ENCODE data around the gene LSM3. TPM values are rescaled to one million over a fixed set of nuclear protein-coding genes. Genes with fewer than 3 reads are reported as not detected.

The LSM3 gene
- total RNA-seq, 1 donor, result 15.6 TPM

- TF ChIP-seq CTCF (IDR thresholded peaks at IDR 0.05; ENCODE audit: insufficient read depth, low read length), result no peak
- no peak overlapping the region for H3K4me3 ChIP-seq (ENCODE audit: low read depth, low read length)
- no peak for DNase-seq (ENCODE audit: low read depth)
Observed at GRCh38 chr3:14186854-14187458, 8.3 kb downstream of the LSM3 start.

DNA sequence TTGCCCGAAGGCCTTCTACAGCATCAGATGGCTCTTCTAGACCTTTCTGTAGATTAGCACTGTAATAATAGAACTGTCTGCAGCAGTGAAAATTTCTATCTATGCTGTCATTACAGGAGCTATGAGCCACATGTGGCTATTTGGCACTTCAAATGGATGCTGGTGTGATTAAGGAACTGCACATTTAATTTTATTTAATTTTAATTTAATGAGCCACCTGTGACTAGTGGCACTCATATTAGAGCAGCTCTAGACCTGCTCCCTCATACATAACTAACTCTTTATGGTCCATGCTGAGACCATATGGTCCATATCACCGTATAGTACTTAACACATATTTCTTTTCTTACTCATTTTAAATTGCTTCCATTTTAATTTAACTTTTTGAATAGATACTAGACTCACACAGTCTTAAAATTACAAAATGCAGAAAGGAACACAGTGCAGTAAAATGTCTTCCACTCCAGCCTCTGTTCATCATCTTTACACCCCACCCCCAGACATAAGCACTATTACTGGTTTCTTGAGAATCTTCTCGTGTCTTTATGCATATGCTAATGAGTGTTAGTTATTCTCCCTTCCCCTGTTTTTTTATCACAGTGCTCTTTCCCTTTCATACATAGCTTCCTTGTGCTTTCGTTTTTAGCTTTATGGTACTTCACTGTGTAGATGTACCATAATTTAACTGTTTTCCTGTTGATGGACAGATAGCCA, 9.6 kb downstream of the LSM3 start:
- no peak overlapping the region for H3K4me3 ChIP-seq (ENCODE audit: low read depth, low read length)
- TF ChIP-seq CTCF (IDR thresholded peaks at IDR 0.05; ENCODE audit: insufficient read depth, low read length), result no peak
- no peak for DNase-seq (ENCODE audit: low read depth)

DNA sequence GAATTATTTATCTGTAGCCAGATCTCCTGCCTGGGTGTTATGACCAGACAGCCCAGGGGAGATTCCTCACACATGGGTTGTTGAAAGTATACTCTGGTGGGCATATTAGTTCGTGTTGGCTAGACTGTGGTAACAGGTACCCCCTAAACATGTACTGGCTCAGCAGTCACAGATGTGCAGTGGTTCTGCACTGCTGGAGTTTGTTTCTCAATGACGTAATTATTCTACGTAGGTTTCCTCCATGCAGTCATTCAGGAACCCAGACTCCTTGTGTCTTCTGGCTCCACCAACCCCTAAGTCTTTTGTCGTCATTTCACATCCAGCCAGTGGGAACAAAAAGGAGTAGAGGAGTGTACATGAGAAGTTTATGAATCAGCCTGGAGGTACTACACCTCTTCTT, 16.2 kb downstream of the LSM3 start:
- TF ChIP-seq CTCF (IDR thresholded peaks at IDR 0.05; ENCODE audit: insufficient read depth, low read length), result no peak
- DNase-seq (ENCODE audit: low read depth), result no peak
- no peak overlapping the region for H3K4me3 ChIP-seq (ENCODE audit: low read depth, low read length)

DNA sequence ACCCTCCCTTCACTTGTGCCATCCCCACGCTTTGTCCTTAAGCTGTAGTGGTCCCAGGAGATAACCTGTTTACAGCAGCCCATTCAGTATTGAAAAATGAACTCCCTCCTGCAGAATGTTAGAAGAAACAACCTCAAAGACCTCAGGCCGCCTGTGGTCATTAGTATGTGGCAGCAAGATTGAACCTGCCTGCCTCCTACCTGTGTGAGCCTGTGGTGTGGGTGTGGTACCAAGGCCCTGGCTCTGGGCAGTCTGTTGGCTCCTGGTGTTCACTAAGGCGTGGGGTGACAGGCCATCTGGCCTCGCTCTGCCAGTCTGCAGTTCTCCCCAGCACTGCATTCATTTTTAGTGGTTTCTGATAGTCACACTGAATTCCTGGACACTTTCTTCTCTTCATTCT, 21.0 kb downstream of the LSM3 start:
- DNase-seq (ENCODE audit: low read depth), result no peak
- H3K4me3 ChIP-seq (ENCODE audit: low read depth, low read length), result no peak overlapping the region
- no peak for TF ChIP-seq CTCF (IDR thresholded peaks at IDR 0.05; ENCODE audit: insufficient read depth, low read length)

DNA sequence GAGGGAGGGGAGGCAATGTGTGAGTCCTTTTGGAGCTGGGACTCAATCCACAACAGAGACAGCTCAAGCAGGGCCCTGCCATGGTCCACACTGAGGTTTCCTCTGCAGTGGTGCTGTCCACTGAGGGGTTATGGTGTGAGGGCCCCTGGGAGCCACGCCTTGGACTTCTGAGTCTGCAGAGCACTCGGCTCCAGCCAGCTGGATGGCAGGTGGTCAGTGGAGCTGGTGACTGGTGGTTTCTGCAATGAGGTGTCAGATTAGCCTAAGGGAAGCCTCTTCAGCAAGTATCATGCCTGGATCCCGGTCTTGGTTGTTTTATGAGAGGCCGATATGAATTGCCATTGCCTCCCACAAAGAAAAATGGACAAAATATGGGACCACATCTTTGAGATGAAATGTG, 21.7 kb downstream of the LSM3 start:
- no peak for DNase-seq (ENCODE audit: low read depth)
- H3K4me3 ChIP-seq (ENCODE audit: low read depth, low read length), result no peak overlapping the region
- no peak for TF ChIP-seq CTCF (IDR thresholded peaks at IDR 0.05; ENCODE audit: insufficient read depth, low read length)

- H3K4me3 ChIP-seq (ENCODE audit: low read depth, low read length), result no peak overlapping the region
- no peak for TF ChIP-seq CTCF (IDR thresholded peaks at IDR 0.05; ENCODE audit: insufficient read depth, low read length)
- DNase-seq (ENCODE audit: low read depth), result no peak
Observed at GRCh38 chr3:14200841-14201240, 22.2 kb downstream of the LSM3 start.
